ACHN (cell line): ENCODE data around the gene MAGI1.

Source experiments
- DNase-seq: peaks from one replicate; pipeline ENCODE4 v3.0.0-alpha.2; 2015
- in situ Hi-C: cut with HindIII; loops from 2 replicates; pipeline ENCODE4 v1.10.0; 2017; ENCODE audit warnings: low sequenced_read_pairs, low pct_ligation_motif_present, low pct_unique_long_range_greater_than_20kb

The MAGI1 gene

DNA sequence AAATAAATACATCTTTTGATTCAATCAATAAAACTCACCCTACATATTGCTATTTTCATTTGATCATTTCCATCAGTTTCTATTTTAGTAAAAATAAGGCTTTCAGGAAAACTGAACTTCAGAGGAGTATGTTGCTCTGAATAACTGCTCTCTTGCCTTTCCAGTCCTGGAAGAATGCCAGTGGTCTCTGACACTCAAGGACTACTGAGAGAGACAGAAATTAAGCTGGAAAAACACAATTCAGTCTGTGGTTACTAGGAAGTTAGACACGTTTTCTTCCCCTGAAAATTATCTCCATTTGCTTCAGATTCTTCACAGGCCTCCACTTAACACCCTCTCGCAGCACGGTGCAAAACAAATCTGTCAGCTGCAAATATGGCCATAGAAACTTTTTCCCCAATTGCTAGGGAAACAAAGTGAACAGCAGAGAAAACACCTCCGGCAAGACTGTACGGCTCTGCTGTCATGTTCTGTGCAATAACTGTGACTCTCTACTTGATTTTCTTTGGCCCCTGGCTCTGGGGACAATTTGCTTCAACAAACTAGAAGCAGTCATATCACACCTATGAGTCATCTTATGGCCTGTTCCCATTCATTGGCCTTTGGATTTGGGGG is 353.0 kb downstream of the MAGI1 start:
- in situ Hi-C loops: no loop called here
- DNase-seq: no peak

DNA sequence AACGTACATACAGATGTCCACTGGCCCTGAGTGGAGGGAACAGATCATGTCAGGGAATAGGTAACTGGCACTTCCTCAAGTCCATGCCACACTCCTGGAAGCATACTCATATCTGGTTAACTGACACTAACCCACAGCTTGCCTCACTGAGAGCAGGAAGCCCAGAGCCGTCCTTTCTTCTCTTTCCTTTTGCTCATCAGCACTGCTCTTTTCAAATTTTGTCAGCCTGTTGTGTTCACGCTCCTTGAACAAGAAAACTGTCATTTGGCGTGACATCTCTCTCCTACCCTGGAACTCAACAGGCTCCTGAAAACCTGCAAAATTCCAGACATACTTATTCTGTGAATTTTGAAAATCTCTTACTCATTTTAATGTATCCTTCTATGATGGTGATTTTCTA is 360.2 kb downstream of the MAGI1 start:
- in situ Hi-C loops: no loop called here
- DNase-seq: no peak

DNA sequence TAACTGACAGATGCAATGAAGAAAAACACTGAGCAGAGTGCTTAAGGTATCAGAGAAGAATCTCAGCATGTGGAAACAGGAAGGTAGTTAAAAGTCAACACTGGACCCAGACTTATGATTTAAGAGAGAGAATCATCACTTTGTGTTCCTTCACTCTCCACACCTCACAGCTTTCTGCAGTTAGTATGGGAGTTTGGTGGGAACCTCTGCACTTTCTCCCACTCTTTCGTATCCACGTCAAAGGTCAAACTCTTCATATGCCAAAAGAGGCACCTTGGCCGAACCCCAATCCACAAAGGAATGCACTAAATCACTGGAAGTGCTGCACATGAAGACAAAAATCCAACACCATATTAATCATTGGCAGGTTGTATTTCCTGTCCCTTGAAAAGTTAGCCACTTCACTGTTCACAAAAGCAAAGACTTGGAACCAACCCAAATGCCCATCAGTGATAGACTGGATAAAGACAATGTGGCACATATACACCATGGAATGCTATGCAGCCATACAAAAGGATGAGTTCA is 361.2 kb downstream of the MAGI1 start:
- in situ Hi-C loops: no loop called here
- peak; percentile 57 for DNase-seq

- DNase-seq: no peak
- in situ Hi-C loops: no loop called here
Observed at GRCh38 chr3:65676580-65676979, 362.1 kb downstream of the MAGI1 start.

DNA sequence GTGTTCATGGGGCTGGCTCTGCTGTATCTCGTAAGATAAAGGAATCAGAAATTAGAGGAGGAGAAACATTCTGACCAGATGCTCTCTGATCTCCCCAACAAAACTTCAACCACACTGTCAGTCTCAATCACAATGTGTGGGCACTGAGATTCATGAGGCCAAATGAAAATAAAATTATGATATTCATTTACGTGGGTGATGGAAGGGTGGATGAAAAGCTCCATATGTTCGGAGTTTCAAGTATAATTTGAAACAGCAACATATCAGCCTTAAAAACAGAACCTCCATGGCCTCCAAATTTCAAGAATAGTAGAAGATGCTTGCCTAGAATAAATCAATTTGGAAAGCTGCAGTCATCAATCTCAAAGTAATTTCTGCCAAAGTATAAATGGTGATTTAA is 363.7 kb downstream of the MAGI1 start:
- in situ Hi-C loops: no loop called here
- DNase-seq: no peak

DNA sequence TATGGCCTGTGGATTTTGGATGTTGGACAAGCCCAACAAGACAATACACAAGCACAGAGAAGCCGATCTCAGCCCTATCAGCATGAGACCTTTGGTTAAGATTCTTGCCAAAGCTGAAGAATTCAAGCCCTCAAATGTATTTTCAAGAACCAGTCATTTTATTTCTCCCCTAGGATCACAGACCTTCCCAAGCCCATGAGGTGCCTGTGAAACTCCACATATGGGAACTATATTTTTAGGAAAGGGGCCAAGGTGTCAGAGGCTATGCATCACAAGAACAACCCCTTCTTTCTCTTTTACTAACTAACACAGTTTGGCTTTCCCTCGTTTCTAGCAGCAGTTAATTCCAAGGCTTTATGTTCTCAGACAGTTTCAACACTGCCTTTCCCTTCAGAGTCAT is 364.5 kb downstream of the MAGI1 start:
- no peak for DNase-seq
- in situ Hi-C loops: no loop called here

- in situ Hi-C loops: no loop called here
- peak; percentile 51 for DNase-seq
Observed at GRCh38 chr3:65672871-65673815, 365.6 kb downstream of the MAGI1 start.

DNA sequence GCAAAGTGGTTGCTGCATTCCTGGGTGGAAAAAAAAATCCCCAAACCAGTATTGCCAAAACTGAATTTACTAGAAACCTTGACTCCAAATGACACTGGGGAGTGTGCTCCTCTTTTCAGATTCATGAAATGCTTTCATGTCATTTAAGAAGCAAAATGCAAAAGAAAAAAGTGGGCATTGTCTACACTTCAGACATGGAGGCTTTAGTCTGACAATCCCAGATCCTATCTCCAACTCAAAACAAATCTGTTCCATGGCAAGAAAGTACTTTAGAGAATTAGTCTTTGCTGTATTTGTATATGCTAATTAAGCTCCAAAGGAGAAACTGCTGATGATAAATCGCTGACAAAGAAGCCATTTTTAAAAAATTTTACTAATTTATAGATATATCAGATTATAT is 366.7 kb downstream of the MAGI1 start:
- DNase-seq: no peak
- in situ Hi-C loops: no loop called here

DNA sequence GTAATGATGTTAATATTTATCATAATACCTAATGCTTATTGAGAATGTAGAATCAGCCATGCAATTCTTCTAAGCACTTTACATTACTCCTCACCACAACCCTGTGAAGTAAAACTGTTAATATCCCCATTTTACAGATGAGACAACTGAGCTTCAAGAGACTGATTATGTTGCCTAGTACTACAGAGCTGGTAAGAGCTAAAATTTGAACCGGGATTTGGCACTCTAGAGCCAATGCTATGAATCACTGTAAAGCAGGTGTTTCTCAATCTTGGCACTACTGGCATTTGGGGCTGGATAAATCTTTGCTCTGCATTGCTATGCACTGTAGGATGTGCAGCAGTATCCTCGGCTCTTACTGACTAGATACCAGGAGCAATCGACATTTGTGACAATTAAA is 367.7 kb downstream of the MAGI1 start:
- in situ Hi-C loops: no loop called here
- DNase-seq: no peak

- DNase-seq: no peak
- in situ Hi-C loops: no loop called here
Observed at GRCh38 chr3:65669163-65669875, 369.4 kb downstream of the MAGI1 start.

- in situ Hi-C loops: no loop called here
- no peak for DNase-seq
Observed at GRCh38 chr3:65667963-65668362, 370.8 kb downstream of the MAGI1 start.

- in situ Hi-C loops: no loop called here
Observed at GRCh38 chr3:65666448-65667091, 372.1 kb downstream of the MAGI1 start.

DNA sequence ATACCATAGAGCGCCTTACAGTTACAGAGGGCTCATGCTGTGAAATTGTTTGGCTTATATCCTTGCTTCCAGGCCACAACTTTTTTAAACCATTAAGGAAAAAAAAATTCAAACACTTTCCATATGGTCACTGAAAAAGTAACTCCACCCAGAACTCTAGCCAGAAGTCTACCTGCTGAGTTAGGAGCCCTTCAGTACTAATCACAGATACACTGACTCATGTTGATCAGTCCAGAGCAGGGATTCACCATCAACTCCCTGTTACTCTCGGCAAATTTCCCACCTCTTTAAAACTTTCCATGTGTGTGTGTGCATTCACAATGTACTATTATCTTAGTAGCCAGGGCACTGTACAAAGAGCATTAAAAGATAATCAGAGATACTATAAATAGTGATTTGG is 372.8 kb downstream of the MAGI1 start:
- in situ Hi-C loops: no loop called here
- no peak for DNase-seq

More at GRCh38 chr3:65666448-65667091, 372.1 kb downstream of the MAGI1 start:
- DNase-seq: no peak

DNA sequence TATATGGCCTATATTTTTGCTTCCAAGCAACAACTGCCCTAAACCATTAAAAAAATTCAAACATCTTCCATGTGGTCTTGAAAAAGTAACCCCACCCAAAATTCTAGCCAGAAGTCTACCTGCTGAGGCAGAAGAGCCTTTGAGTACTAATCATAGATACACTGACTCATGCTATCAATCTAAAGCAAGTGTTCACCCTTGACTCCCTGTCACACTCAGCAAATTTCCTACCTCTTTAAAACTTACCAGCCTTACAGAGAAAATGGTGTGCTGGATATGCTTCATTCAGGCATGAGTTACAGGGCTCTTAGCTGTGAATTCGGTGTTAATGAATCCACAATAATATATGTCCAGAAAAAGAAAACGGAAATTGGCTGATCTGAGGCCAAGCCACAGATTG is 373.8 kb downstream of the MAGI1 start:
- in situ Hi-C loops: no loop called here
- DNase-seq: no peak

DNA sequence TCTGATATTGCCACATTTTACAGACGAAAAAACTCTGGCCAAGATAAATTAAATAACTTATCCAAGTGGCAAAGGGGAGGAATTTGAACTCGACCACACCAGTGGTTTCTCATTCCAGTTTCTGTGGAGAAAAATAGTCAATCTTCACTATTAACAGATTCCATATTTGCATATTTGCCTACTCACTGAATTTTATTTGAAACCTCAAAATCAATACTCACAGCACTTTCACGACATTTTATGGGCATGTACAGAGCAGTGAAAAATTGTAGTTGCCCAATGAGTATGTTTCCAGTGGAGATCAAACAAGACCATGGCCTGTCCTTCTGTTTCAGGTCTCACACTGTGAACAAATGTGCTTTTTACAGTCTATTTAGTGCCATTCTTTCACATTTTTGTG is 374.3 kb downstream of the MAGI1 start:
- DNase-seq: no peak
- in situ Hi-C loops: no loop called here

- DNase-seq: no peak
- in situ Hi-C loops: no loop called here
Observed at GRCh38 chr3:65662095-65662494, 376.6 kb downstream of the MAGI1 start.

DNA sequence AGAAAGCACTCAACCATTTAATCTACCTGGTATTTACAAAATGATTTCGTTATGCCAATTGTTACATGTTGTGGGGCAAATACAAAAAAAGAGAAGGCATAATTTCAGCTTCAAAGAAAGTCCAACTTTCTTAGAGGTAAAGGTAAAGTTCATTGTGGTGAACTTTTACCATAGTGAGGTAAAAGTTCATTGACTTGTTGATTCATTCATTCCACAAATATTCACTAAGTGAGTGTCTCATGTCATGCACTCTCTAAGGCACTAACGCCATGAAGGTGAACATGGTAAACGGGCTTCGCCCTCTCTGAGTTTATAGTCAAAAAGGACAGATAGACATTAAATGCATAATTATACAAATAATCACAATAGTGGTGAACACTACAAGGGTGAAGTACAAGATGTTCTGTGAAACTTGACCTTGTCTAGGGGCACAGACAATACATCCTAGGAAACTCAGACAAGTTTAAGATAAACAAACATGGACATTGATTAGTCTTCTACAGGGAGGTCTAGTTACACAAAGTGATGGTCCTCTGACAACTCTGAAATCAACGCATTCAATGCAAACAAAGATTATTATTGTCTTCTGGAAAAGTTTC is 378.6 kb downstream of the MAGI1 start:
- in situ Hi-C loops: no loop called here
- DNase-seq: no peak

DNA sequence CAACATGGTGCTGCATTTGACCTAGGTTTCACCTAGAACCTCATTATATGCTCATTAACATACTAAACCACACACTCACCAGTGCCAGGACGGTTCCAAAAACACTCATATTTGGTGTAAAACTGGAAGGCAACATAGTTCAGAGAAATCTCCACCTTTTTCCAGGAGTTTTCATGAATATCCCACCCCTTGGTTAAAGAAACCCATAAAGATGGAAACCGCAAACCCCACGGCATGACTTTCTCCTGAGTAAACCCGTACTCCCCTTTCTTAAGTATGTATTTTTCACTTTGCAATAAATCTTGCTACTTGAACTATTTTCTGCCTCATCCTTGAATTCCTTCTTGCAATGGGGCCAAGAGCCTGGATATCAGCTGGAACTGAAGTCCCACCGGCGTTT is 379.3 kb downstream of the MAGI1 start:
- in situ Hi-C loops: no loop called here
- no peak for DNase-seq
